Stimulated activated CD8-positive, alpha-beta memory T cell treated with anti-CD3 and anti-CD28 coated beads, Interleukin-7, amount 100 ng/mL, for 4 hours (primary cell): ENCODE measurements around the gene ALDH18A1.
A peak's percentile ranks its signal among the peaks of the same experiment; 100 is the strongest.
"Not testable (repeated sequence)": the region's sequence is repeated elsewhere in the genome, so short reads cannot be mapped to it uniquely, and the experiment has no call there.

ENCODE experiments used
- DNase-seq, 2 donors: peaks; one replicate each; pipeline ENCODE4 v3.0.0-alpha.2; 2020; ENCODE audit warnings: low read depth in 2 of 2

Gene ALDH18A1

GRCh38 chr10:95650232-95650631, 6.3 kb downstream of the ALDH18A1 start:
- DNase-seq = no peak

- no peak for DNase-seq
These were observed 8.4 kb downstream of the ALDH18A1 start for GRCh38 chr10:95648138-95648537.

- DNase-seq = no peak
These were observed 10.4 kb downstream of the ALDH18A1 start for GRCh38 chr10:95646160-95646559.

GRCh38 chr10:95644901-95645300, 11.6 kb downstream of the ALDH18A1 start:
- DNase-seq = no peak

- DNase-seq = no peak
These were observed 15.6 kb downstream of the ALDH18A1 start for GRCh38 chr10:95640891-95641315.

- no peak for DNase-seq
These were observed 18.6 kb downstream of the ALDH18A1 start for GRCh38 chr10:95637911-95638310.

- DNase-seq = no peak
These were observed 19.4 kb downstream of the ALDH18A1 start for GRCh38 chr10:95637140-95637539.

- no peak for DNase-seq
These were observed 21.2 kb downstream of the ALDH18A1 start for GRCh38 chr10:95635319-95635733.

GRCh38 chr10:95628786-95629185, 27.7 kb downstream of the ALDH18A1 start:
- no peak for DNase-seq

GRCh38 chr10:95626500-95626899, 30.0 kb downstream of the ALDH18A1 start:
- DNase-seq = no peak

GRCh38 chr10:95620415-95620814, 36.1 kb downstream of the ALDH18A1 start:
- DNase-seq = not testable (repeated sequence)

- no peak for DNase-seq
These were observed 38.4 kb downstream of the ALDH18A1 start for GRCh38 chr10:95618101-95618500.

GRCh38 chr10:95616446-95616845, 40.1 kb downstream of the ALDH18A1 start:
- no peak for DNase-seq

GRCh38 chr10:95613330-95613729, 43.2 kb downstream of the ALDH18A1 start:
- DNase-seq = no peak

GRCh38 chr10:95610727-95611126, 45.8 kb downstream of the ALDH18A1 start:
- DNase-seq = no peak

GRCh38 chr10:95606922-95607321, 49.6 kb downstream of the ALDH18A1 start:
- no peak for DNase-seq

GRCh38 chr10:95605163-95605562, 51.3 kb downstream of the ALDH18A1 start:
- DNase-seq = no peak

GRCh38 chr10:95604630-95605029, 51.9 kb downstream of the ALDH18A1 start:
- DNase-seq = no peak

GRCh38 chr10:95602382-95602781, 54.1 kb downstream of the ALDH18A1 start:
- DNase-seq = no peak

- DNase-seq = peak in 1 of 2 donors; percentile 5
These were observed 55.3 kb downstream of the ALDH18A1 start for GRCh38 chr10:95601116-95601719.

GRCh38 chr10:95600158-95600557, 56.4 kb downstream of the ALDH18A1 start:
- no peak for DNase-seq

- no peak for DNase-seq
These were observed 58.7 kb downstream of the ALDH18A1 start for GRCh38 chr10:95597788-95598187.

GRCh38 chr10:95588025-95588424, 68.5 kb downstream of the ALDH18A1 start:
- DNase-seq = no peak
